ENCODE results near the gene ADAMTS5.

ADAMTS5 gene

GRCh38 chr21:26884436-26884835, 82.5 kb downstream of the ADAMTS5 start:
- FAIRE-seq = no peak

- FAIRE-seq = no peak
These were observed 83.1 kb downstream of the ADAMTS5 start for GRCh38 chr21:26883768-26884167.

- FAIRE-seq = peak; percentile 79
These were observed 85.2 kb downstream of the ADAMTS5 start for GRCh38 chr21:26881504-26882228.

GRCh38 chr21:26877018-26877417, 89.9 kb downstream of the ADAMTS5 start:
- no peak for FAIRE-seq

GRCh38 chr21:26874347-26874746, 92.5 kb downstream of the ADAMTS5 start:
- no peak for FAIRE-seq
